OCI-M2 (cell line): ENCODE measurements around the gene ORM1.

Experiments
- DNase-seq: peaks from one replicate; lab custom pipeline; 2025; ENCODE audit not compliant: unreplicated experiment; lab: John Stamatoyannopoulos, UW

Gene ORM1

GRCh38 chr9:114362394-114362793, 39.5 kb downstream of the ORM1 start:
- no peak for DNase-seq

GRCh38 chr9:114363424-114363823, 40.5 kb downstream of the ORM1 start:
- DNase-seq, result no peak

- DNase-seq, result no peak
Observed at GRCh38 chr9:114364134-114365041, 41.5 kb downstream of the ORM1 start.

GRCh38 chr9:114365194-114365593, 42.3 kb downstream of the ORM1 start:
- DNase-seq, result no peak

- no peak for DNase-seq
Observed at GRCh38 chr9:114366334-114367128, 43.6 kb downstream of the ORM1 start.

- DNase-seq, result no peak
Observed at GRCh38 chr9:114367366-114367765, 44.5 kb downstream of the ORM1 start.

- DNase-seq, result no peak
Observed at GRCh38 chr9:114367772-114368569, 45.1 kb downstream of the ORM1 start.

GRCh38 chr9:114369216-114370130, 46.6 kb downstream of the ORM1 start:
- DNase-seq, result no peak

- no peak for DNase-seq
Observed at GRCh38 chr9:114370251-114370967, 47.5 kb downstream of the ORM1 start.

- DNase-seq, result no peak
Observed at GRCh38 chr9:114370968-114371320, 48.0 kb downstream of the ORM1 start.

GRCh38 chr9:114371343-114371944, 48.5 kb downstream of the ORM1 start:
- DNase-seq, result no peak

- DNase-seq, result no peak
Observed at GRCh38 chr9:114371973-114372917, 49.3 kb downstream of the ORM1 start.

- no peak for DNase-seq
Observed at GRCh38 chr9:114372921-114373448, 50.1 kb downstream of the ORM1 start.

GRCh38 chr9:114373960-114374730, 51.2 kb downstream of the ORM1 start:
- DNase-seq, result no peak

- DNase-seq, result no peak
Observed at GRCh38 chr9:114374936-114375335, 52.0 kb downstream of the ORM1 start.

- DNase-seq, result no peak
Observed at GRCh38 chr9:114375386-114376175, 52.7 kb downstream of the ORM1 start.
